AG09319 (cell line): ENCODE results near the gene RAB26.

Experiments used
- DNase-seq: peaks from one replicate; pipeline ENCODE4 v3.0.0-alpha.2; 2010; ENCODE audit warnings: low read depth; ENCODE audit errors: extremely low read depth
- CTCF ChIP-seq: IDR thresholded peaks from 2 replicates; pipeline ENCODE4 v1.5.1; 2011; ENCODE audit warnings: low read depth, mild to moderate bottlenecking, inconsistent platforms, low read length, moderate library complexity

RAB26 gene

GRCh38 chr16:2166263-2167067 is 18.0 kb downstream of the RAB26 start:
- DNase-seq, result no peak
- TF ChIP-seq CTCF, result no peak

- no peak for DNase-seq
- no peak for TF ChIP-seq CTCF
Observed at GRCh38 chr16:2167068-2167638, 18.7 kb downstream of the RAB26 start.

- TF ChIP-seq CTCF, result no peak
Observed at GRCh38 chr16:2170080-2170479, 21.7 kb downstream of the RAB26 start.

GRCh38 chr16:2170587-2171435 is 22.4 kb downstream of the RAB26 start:
- no peak for TF ChIP-seq CTCF
- DNase-seq, result no peak

More at GRCh38 chr16:2170080-2170479, 21.7 kb downstream of the RAB26 start:
- DNase-seq, result no peak

- TF ChIP-seq CTCF, result no peak
- DNase-seq, result no peak
Observed at GRCh38 chr16:2171601-2172178, 23.3 kb downstream of the RAB26 start.

GRCh38 chr16:2172688-2173335 is 24.4 kb downstream of the RAB26 start:
- DNase-seq, result no peak
- TF ChIP-seq CTCF, result no peak
